Measurements from ENCODE around the gene HECTD3.
"Not testable (repeated sequence)": the region's sequence is repeated elsewhere in the genome, so short reads cannot be mapped to it uniquely, and the experiment has no call there.

The HECTD3 gene

GRCh38 chr1:44985747-44986359 lies 25.3 kb downstream of the HECTD3 start:
- no peak for FAIRE-seq

GRCh38 chr1:44977372-44977771 lies 33.8 kb downstream of the HECTD3 start:
- FAIRE-seq: not testable (repeated sequence)

- FAIRE-seq: no peak
Measured at GRCh38 chr1:44976252-44976651, 34.9 kb downstream of the HECTD3 start.

- FAIRE-seq: no peak
Measured at GRCh38 chr1:44973645-44974044, 37.5 kb downstream of the HECTD3 start.

- no peak for FAIRE-seq
Measured at GRCh38 chr1:44970317-44970716, 40.8 kb downstream of the HECTD3 start.

- no peak for FAIRE-seq
Measured at GRCh38 chr1:44964396-44964795, 46.7 kb downstream of the HECTD3 start.

- FAIRE-seq: no peak
Measured at GRCh38 chr1:44962729-44963128, 48.4 kb downstream of the HECTD3 start.

- not testable (repeated sequence) for FAIRE-seq
Measured at GRCh38 chr1:44962022-44962421, 49.1 kb downstream of the HECTD3 start.

GRCh38 chr1:44957566-44957965 lies 53.6 kb downstream of the HECTD3 start:
- FAIRE-seq: not testable (repeated sequence)

GRCh38 chr1:44956077-44956476 lies 55.0 kb downstream of the HECTD3 start:
- not testable (repeated sequence) for FAIRE-seq

Data from A204.1 (cell line).